Testis (tissue), 2 donors: ENCODE data around the gene RASD2.

Experiments used
- CTCF ChIP-seq, 3 experiments: fragments of 450-650 bp in 2 of 3; fragments of 200-600 bp in 1 of 3; sonication (generic) in 1 of 3; IDR thresholded peaks; one replicate each; pipeline ENCODE4 v1.5.1; 2016 to 2019; ENCODE audit warnings: antibody characterized with exemption in 3 of 3, mild to moderate bottlenecking in 2 of 3, moderate library complexity in 1 of 3
- POLR2A ChIP-seq: fragments of 450-650 bp; IDR thresholded peaks from one replicate; pipeline ENCODE4 v1.6.1; 2017; ENCODE audit warnings: antibody characterized with exemption, mild to moderate bottlenecking, moderate library complexity

GRCh38 chr22:35561796-35562526, 21.3 kb downstream of the RASD2 start:
- TF ChIP-seq CTCF (IDR thresholded peaks at IDR 0.05) (no peak), POLR2A (no peak)
